ENCODE data around the gene TTC9C.

DNA sequence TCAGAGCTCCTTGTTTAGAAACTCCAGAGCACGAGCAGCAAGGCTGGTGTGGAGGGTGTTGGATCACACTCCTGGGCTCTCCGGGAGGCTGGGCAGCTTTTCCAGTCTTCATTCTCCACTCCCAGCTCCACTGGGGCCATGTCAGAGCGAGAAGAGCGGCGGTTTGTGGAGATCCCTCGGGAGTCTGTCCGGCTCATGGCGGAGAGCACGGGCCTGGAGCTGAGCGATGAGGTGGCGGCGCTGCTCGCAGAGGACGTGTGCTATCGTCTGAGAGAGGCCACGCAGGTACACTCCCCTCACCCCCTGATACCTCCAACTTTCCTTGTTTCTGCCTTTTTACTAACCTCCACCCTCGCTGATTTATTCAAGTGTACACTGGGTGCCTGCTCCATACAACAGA, 47.4 kb downstream of the TTC9C start:
- TF ChIP-seq, protein P1, sequence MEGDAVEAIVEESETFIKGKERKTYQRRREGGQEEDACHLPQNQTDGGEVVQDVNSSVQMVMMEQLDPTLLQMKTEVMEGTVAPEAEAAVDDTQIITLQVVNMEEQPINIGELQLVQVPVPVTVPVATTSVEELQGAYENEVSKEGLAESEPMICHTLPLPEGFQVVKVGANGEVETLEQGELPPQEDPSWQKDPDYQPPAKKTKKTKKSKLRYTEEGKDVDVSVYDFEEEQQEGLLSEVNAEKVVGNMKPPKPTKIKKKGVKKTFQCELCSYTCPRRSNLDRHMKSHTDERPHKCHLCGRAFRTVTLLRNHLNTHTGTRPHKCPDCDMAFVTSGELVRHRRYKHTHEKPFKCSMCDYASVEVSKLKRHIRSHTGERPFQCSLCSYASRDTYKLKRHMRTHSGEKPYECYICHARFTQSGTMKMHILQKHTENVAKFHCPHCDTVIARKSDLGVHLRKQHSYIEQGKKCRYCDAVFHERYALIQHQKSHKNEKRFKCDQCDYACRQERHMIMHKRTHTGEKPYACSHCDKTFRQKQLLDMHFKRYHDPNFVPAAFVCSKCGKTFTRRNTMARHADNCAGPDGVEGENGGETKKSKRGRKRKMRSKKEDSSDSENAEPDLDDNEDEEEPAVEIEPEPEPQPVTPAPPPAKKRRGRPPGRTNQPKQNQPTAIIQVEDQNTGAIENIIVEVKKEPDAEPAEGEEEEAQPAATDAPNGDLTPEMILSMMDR (IDR thresholded peaks at IDR 0.05) = no peak
- TF ChIP-seq POLR2A (IDR thresholded peaks at IDR 0.05) (no peak), POLR2AphosphoS5 (IDR thresholded peaks at IDR 0.05) (no peak)

Data from suprapubic skin (tissue), 4 donors.